D721Med (cell line): ENCODE data around the gene HARBI1.

ENCODE experiments used
- DNase-seq: peaks from one replicate; pipeline ENCODE4 v3.0.0; 2011; ENCODE audit warnings: low spot score; ENCODE audit not compliant: insufficient read length
- FAIRE-seq: peaks from 2 replicates; lab custom pipeline; 2011; peaks lifted over from hg19 to GRCh38; lab: Jason Lieb, UNC
- TF ChIP-seq, protein P1 (sequence below): IDR thresholded peaks from 2 replicates; pipeline ENCODE4 v1.5.1; 2012; ENCODE audit warnings: mild to moderate bottlenecking, control low read depth; ENCODE audit not compliant: insufficient read depth; ENCODE audit errors: missing control alignments

The HARBI1 gene

DNA sequence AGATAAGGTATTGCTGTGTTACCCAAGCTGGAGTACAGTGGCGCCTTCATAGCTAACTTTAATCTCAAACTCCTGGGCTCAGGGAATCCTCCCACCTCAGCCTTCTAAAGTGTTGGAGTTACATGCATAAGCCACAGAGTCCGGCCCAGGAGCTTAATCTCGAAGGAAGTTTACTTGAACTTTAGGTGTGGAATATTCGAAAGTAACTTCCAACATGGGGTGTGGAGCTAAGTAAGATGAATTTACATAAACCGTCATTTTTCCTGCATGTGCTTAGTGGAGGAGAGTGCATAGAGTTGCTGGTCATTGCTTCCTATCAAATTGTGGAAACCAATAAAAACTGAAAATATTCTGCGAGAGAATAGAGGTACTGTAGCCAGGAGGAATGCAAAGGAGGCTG lies 1.8 kb upstream of the HARBI1 start:
- no peak for DNase-seq
- no peak for FAIRE-seq
- TF ChIP-seq, protein P1, sequence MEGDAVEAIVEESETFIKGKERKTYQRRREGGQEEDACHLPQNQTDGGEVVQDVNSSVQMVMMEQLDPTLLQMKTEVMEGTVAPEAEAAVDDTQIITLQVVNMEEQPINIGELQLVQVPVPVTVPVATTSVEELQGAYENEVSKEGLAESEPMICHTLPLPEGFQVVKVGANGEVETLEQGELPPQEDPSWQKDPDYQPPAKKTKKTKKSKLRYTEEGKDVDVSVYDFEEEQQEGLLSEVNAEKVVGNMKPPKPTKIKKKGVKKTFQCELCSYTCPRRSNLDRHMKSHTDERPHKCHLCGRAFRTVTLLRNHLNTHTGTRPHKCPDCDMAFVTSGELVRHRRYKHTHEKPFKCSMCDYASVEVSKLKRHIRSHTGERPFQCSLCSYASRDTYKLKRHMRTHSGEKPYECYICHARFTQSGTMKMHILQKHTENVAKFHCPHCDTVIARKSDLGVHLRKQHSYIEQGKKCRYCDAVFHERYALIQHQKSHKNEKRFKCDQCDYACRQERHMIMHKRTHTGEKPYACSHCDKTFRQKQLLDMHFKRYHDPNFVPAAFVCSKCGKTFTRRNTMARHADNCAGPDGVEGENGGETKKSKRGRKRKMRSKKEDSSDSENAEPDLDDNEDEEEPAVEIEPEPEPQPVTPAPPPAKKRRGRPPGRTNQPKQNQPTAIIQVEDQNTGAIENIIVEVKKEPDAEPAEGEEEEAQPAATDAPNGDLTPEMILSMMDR: no peak

DNA sequence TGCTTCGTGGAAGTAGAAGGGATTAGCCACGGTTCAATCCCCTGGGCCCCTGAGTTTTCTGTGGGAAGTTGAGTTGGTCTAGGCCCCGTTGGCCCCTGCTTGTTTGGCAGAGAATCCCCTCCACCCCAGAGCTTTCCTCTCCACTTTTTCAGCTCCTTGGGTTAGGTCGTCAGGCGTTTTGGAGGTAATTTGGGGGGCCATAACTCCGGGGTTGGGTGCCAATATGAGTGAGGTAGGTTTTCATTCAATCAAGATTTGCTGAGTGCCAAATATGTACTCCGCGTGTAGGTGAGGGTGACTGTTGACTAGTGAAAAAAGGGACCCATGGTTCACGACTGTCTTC lies 916 bp upstream of the HARBI1 start:
- DNase-seq: no peak
- FAIRE-seq: no peak
- TF ChIP-seq, protein P1: no peak

DNA sequence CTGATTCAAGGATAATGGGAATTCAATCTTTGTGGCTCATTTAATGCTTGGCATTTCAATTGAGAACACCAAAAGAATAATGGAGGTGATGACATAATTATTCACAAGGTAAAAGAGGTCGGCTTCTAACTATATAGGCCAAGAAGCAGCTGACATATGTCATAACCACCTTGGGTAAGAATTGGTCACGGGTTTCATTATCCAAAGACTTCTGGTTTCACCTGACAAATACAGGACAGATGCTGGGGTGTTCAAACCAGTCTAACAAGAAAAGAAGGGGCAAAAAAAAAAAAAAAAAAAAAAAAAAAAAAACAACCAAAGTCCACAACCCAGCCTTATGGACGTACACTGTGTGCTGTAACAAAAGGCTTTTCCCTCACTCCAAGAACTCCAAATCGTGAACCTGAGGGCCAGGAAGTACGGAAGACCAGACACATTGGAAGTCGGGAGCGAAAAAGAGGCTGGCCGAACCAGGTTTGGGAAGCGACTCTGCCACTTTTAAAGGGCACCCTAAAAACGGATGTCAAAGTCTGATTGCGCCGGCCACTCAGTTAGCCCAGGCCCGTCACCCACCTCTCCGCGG lies 385 bp downstream of the HARBI1 start:
- DNase-seq (no peak), FAIRE-seq (no peak)

DNA sequence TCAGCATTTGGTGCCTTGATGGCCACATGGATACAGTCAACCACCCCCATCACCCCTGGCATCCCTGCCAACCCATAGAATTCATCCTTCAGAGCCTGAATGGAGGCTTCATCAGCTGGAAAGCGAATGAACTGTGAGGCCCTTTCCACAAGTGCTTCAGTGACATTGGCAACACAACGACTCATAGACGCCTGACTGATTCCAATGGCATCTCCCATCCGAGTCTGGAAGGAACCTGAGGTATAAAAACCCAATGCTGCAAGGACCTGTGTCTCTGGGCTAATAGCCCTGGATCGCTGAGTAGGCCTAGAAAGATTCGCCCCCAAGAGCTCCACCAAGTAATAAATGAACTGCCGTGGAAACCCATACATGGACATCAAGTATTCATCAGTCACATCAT lies 1.3 kb downstream of the HARBI1 start:
- FAIRE-seq (no peak), DNase-seq (no peak)
- TF ChIP-seq, protein P1: no peak

More for the DNA sequence above, 385 bp downstream of the HARBI1 start:
- TF ChIP-seq, protein P1: no peak

DNA sequence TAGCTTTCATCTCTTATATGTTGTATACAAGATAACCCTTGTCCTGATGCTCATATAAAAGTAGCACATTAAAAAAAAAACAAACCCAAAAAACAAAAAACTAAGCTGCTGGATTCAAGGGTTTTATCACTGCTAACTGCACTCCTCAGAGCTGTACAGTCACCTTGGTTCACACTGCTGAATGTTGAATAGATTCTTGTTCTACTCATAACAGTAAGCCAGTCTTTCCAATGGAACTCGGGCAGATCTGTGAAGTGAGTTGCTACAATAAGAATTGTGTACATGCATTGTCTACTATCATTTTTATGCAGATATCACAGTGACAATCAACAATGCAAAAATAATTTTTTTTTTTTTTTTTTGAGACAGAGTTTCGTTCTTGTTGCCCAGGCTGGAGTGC lies 4.7 kb downstream of the HARBI1 start:
- TF ChIP-seq, protein P1: no peak
- DNase-seq: no peak
- no peak for FAIRE-seq

DNA sequence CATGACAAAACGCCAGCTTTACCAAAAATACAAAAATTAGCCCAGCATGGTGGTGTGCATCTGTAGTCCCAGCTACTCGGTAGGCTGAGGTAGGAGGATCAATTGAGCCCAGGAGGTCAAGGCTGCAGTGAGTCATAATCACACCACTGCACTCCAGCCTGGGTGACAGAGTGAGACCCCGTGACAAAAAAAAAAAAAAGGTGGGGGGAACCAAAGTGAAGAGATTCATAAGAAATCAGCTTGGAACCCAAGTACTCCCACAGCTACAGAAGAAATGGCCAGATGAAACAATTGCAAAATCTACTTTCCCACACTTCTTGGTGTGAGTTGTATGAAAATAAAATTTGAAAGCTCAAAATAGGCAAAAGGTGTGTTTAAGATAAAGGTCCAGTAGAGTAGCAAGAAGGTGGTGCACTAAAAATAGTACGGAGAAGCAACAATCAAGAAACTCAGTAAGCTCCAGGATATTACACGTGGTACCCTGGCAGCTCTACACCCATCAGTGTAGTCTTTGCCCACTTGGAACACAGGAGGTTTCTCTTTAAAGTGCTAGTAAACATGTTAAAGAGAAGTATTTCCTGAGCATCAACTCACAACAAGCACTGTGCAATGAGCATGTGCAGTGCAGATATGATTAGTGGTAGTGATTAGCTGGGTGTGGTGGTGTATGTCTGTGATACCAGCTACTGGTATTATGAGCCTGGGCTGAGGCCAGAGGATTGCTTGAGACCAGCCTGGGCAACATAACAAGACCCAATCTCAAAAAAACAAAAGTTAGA lies 5.3 kb downstream of the HARBI1 start:
- TF ChIP-seq, protein P1: no peak
- DNase-seq (no peak), FAIRE-seq (no peak)

DNA sequence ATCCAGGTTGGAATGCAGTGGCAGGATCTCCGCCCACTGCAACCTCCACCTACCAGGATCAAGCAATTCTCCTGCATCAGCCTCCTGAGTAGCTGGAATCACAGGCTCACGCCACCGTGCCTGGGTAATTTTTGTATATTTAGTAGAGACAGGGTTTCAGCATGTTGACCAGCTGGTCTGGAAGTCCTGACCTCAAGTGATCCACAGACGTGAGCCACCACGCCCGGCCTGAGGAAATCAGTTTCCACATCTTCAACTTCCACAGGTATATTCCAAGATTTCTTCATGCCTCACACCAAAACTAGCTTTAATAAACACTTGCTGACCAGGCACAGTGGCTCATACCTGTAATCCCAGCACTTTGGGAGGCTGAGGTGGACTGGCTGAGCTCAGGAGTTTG lies 7.6 kb downstream of the HARBI1 start:
- TF ChIP-seq, protein P1: no peak
- DNase-seq: no peak
- no peak for FAIRE-seq
